ENCODE measurements around the gene STYXL1. TPM values are rescaled to one million over a fixed set of nuclear protein-coding genes. Genes with fewer than 3 reads are reported as not detected.

STYXL1 gene
- total RNA-seq, 1 experiment from 2014 or later, result 21.3 TPM

GRCh38 chr7:75989500-75990388 lies 58.1 kb downstream of the STYXL1 start:
- DNase-seq (ENCODE audit: low spot score), result no peak
- Mint-ChIP-seq H3K4me3 (no peak overlapping the region), H3K9me3 (no peaks in the 10 kb centered on the region), H3K27me3 (ENCODE audit: low read depth) (no peaks in the 10 kb centered on the region), H3K4me1 (peaks cover 21% of the 10 kb centered on the region), H3K27ac (peak overlapping the region; percentile 47), H3K36me3 (peaks cover 9% of the 10 kb centered on the region)
- no peak for ATAC-seq
- ChIA-PET CTCF (interaction anchor here (0.9 to 1.6 kb wide), 2 partner anchors 8 to 30 kb away, joined by 3 read pairs; no protein-coding TSS in a partner anchor), POLR2A (no interaction called here)
- peak; percentile 30; the same call in 1 of the 2 replicates for TF ChIP-seq ZNF121 (CRISPR knock-in tag; IDR thresholded peaks at IDR 0.05)
- TF ChIP-seq ZNF532 (CRISPR knock-in tag; IDR thresholded peaks at IDR 0.05; ENCODE audit: borderline replicate concordance), result no peak
- TF ChIP-seq ZNF263 (CRISPR knock-in tag; IDR thresholded peaks at IDR 0.05; ENCODE audit: low read depth), result peak; percentile 90

GRCh38 chr7:75988568-75989499 lies 59.0 kb downstream of the STYXL1 start:
- ChIA-PET CTCF (interaction anchor here (0.9 kb wide), 1 partner anchor 31 kb away, joined by 3 read pairs; no protein-coding TSS in a partner anchor), POLR2A (no interaction called here)
- Mint-ChIP-seq H3K4me3 (no peak overlapping the region), H3K9me3 (no peaks in the 10 kb centered on the region), H3K27me3 (ENCODE audit: low read depth) (no peaks in the 10 kb centered on the region), H3K27ac (no peak overlapping the region), H3K4me1 (peaks cover 21% of the 10 kb centered on the region), H3K36me3 (peaks cover 9% of the 10 kb centered on the region)
- ATAC-seq (no peak), DNase-seq (ENCODE audit: low spot score) (no peak)
- TF ChIP-seq ATF1 (CRISPR knock-in tag; IDR thresholded peaks at IDR 0.05) (no peak), ZNF138 (CRISPR knock-in tag; conservative IDR thresholded peaks at IDR 0.05) (no peak), FOXP4 (CRISPR knock-in tag; IDR thresholded peaks at IDR 0.05) (no peak), ZNF416 (CRISPR knock-in tag; IDR thresholded peaks at IDR 0.05) (no peak), PRRX2 (CRISPR knock-in tag; IDR thresholded peaks at IDR 0.05) (no peak), ATF6 (CRISPR knock-in tag; IDR thresholded peaks at IDR 0.05) (no peak), ZNF532 (CRISPR knock-in tag; IDR thresholded peaks at IDR 0.05; ENCODE audit: borderline replicate concordance) (no peak), CBFB (CRISPR knock-in tag; IDR thresholded peaks at IDR 0.05; ENCODE audit: low read depth) (no peak)

All from WTC11 (cell line).